ENCODE results near the gene HACE1.

The HACE1 gene

GRCh38 chr6:104685871-104686549 lies 173.7 kb downstream of the HACE1 start:
- DNase-seq: no peak

DNA sequence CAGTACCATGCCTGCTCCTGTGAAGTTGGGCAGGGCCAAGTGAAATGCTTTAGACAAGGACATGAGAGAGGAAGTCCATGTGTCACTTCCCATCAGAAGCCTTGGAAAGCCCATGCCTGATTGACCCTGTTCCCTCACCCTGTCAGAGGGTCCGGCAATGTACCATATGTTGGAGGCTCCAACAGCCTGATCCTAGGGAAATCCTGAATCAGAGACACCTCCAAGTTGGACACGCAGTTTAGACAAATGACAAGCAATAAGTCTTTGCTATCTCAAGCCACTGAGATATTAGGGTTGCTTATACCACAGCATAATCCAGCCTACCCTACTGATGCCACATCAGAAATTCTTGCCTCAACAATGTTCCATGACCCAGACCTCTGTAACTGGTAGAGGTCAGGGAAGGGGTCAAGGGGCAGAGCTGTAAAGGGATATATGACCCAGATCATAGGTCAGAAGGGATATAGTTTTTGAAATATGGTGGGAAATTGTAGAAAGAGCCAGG lies 174.8 kb downstream of the HACE1 start:
- DNase-seq: no peak

- no peak for DNase-seq
These were observed 175.9 kb downstream of the HACE1 start for GRCh38 chr6:104683809-104684208.

- DNase-seq: no peak
These were observed 176.7 kb downstream of the HACE1 start for GRCh38 chr6:104682722-104683643.

- DNase-seq: no peak
These were observed 179.2 kb downstream of the HACE1 start for GRCh38 chr6:104680539-104680938.

DNA sequence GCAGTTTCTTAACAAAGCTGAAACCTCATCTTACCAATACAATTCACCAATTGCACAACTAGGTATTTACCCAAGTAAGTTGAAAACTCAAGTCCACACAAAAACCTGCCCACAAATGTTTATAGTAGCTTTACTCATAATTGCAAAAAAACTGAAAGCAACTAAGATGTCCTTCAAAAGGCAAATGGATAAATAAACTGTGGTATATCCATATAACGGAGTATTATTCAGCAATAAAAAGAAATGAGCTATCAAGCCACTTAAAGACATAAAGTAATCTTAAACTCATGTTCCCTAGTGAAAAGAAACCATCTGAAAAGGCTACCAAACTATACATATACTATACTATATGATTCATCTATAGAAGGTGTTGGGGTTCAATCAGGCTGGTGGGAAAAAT lies 179.7 kb downstream of the HACE1 start:
- DNase-seq: no peak
